HK-2 (cell line): ENCODE measurements around the gene N4BP2L1.
"Not testable (repeated sequence)": the region's sequence is repeated elsewhere in the genome, so short reads cannot be mapped to it uniquely, and the experiment has no call there.

Source experiments
- DNase-seq: peaks from one replicate; pipeline ENCODE4 v3.0.0-alpha.2; 2018; ENCODE audit not compliant: unreplicated experiment

N4BP2L1 gene

DNA sequence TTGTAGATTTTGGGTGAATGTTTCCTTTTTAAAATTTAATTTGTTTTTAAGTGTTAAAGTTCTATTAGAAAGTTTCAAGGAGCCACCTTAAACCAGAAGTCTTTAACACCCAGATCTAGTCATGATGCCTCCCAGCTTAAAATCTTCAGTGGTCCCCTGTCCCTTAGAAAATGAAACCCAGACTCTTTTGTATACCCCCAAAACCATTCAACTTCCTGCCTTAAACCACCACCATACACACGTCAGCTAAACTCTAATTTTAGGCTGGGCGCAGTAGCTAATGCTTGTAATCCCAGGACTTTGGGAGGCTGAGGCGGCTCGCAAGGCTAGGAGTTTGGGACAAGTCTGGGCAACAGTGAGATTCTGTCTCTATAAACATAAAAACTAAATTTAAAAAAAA lies 37.9 kb downstream of the N4BP2L1 start:
- DNase-seq = no peak

DNA sequence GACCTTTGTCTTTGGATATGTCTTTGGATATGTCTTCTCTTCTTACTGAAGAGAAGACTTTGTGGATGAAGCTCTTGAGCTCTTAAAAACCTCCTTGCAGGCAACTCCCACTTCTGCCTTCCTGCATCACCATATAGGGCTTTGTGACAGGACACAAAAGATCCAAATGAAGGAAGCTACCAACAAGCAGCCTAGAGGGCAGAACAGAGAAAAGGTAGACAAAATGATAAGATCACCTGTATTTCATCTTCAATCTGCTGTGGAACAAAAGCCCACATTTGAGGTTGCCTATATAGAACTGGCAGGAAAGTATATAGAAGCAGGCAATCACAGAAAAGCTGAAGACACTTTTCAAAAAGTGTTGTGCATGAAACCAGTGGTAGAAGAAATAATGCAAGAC lies 42.5 kb downstream of the N4BP2L1 start:
- no peak for DNase-seq

GRCh38 chr13:32384702-32385101 lies 43.2 kb downstream of the N4BP2L1 start:
- DNase-seq = no peak

DNA sequence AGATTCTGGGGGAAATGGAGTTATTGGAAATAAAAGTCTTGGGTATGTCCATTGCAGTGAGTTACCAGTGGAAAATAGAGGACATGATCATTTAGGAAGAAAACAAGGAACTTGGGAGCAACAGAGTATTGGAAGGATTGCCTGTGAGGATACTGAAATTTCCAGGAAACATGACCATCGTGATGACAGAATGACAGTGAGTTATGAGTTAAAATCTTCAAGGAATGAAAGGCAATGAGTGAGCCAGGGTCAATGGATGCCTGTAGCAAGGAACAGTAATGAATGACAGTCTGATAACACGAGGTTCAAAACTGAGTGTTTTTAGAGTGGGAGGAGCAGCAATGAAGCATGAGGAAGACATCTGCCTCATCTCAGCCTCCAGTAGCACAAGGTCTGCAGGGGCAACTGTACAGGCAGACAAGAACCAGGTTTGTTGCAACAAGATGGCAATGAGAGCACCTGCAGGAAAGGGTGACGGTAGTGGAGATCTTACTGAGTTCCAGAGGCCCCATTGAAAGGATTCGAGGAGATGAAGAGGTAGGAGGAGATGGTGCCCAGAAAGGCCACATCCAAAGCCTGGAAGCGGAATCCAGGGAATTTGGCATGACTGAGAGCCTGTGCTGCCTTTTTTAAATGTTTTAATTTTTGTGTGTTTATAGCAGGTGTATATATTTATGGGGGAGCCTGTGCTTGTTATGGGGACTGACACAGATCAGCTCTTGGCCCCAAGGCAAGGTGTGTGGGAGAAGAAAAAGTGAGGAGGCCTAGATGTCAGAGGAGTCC lies 43.9 kb downstream of the N4BP2L1 start:
- no peak for DNase-seq

DNA sequence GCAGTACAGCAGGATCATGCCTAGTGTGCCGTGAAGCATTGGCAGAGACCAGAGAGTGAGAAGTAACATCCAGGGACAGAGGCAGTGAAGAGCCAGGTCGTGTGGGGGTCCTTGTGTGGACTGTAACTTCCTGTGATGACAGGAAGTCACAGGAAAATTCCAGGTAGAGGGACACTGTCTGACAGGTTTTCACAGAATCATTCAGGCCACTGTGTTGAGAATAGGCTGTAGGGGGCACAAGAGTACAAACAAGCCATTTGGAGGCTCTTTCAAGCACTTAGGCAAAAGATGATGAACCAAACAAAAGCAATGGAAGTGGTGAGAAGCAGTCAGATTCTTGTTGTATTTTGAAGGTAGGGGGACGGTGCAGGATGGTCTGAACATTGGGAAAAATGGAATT lies 46.4 kb downstream of the N4BP2L1 start:
- DNase-seq = no peak

DNA sequence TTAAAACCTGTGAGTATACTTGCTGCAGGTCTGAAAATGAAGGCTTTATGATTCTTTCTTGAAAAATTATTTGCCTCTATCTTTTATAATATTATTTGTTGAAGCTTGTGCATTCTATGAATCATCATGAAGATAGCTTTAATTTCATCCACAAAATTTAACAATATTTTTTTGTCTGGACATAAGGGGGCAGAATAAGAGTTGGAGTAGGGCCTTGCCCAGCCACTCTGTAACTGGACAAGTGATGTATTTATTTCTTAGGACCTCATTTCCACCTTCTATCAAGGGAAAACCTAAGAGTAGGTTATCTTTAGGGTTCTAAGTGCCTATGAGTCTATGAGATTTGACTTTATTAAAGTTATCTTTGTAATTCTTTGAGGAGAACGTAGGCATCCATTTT lies 49.9 kb downstream of the N4BP2L1 start:
- no peak for DNase-seq

GRCh38 chr13:32376642-32377415 lies 51.1 kb downstream of the N4BP2L1 start:
- no peak for DNase-seq

- DNase-seq = no peak
These were observed 57.1 kb downstream of the N4BP2L1 start for GRCh38 chr13:32370805-32371204.

DNA sequence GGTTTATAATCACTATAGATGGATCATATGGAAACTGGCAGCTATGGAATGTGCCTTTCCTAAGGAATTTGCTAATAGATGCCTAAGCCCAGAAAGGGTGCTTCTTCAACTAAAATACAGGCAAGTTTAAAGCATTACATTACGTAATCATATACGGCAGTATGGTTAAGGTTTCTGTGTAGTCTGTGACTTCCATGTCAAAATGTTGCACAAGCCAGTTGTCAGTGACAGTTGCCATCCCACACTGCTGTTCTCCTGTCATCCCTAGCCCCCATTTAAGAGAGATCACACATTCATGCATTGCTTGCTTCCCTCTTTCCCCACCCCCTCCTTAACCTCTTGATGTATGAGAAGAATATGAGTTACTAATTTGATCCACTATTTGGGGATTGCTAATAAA lies 65.4 kb downstream of the N4BP2L1 start:
- DNase-seq = no peak

GRCh38 chr13:32355935-32356334 lies 72.0 kb downstream of the N4BP2L1 start:
- DNase-seq = not testable (repeated sequence)

DNA sequence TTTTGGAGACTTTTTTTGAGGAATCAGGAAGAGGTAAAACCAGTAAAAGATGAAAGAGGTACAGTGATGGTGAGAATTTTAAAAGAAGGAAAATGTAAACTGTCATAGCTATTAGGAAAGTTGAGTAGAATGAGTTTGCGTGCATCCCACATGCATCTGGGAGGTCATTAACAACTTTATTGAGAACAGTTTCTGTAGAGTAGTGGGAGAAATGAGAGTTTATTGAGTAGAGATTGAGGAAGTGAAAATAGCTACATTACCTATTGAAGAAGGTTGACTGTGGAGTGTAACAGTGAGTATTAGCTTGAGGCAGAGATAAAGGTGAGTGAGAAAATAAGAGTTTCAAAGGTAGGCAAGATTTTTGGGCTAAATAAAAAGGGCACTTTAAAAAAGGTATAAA lies 73.9 kb downstream of the N4BP2L1 start:
- no peak for DNase-seq

DNA sequence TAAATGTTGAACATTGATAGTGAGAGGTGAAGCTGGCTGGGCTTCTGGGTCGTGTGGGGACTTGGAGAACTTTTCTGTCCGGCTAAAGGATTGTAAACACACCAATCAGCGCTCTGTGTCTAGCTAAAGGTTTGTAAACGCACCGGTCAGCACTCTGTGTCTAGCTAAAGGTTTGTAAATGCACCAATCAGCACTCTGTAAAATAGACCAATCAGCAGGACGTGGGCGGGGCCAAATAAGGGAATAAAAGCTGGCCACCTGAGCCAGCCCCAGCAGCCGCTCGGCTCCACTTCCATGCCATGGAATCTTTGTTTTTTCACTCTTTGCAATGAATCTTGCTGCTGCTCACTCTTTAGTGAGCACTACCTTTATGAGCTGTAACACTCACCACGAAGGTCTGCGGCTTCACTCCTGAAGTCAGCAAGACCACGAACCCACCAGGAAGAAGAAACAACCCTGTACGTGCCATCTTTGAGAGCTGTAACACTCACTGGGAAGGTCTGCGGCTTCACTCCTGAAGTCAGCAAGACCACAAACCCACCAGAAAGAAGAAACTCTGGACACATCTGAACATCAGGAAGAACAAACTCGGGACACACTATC lies 77.0 kb downstream of the N4BP2L1 start:
- DNase-seq = not testable (repeated sequence)
